WTC11 (cell line): ENCODE measurements around the gene ZNF213. TPM values are rescaled to one million over a fixed set of nuclear protein-coding genes. Genes with fewer than 3 reads are reported as not detected.

Experiments
- ATAC-seq: fragments of 200-7000 bp; cut with Tn5 transposase; 2 replicates; pipeline ENCODE4 v1.10.0; 2021; ENCODE audit warnings: mild to moderate bottlenecking, moderate library complexity
- CTCF ChIA-PET: fragments of 300-600 bp; sonication (Branson Sonifier 250); formaldehyde crosslinking; loops from one replicate; lab custom pipeline; 2021; ENCODE audit warnings: antibody characterized with exemption; lab: Charles Lee
- POLR2A ChIA-PET: fragments of 350-600 bp; sonication (Branson Sonifier 250); formaldehyde crosslinking; loops from one replicate; lab custom pipeline; 2021; ENCODE audit warnings: antibody characterized with exemption; lab: Charles Lee
- DNase-seq: peaks from one replicate; pipeline ENCODE4 v3.0.0; 2021; ENCODE audit warnings: low spot score
- H3K27ac Mint-ChIP-seq: 2 replicates; pipeline ENCODE4 v1.8.0; 2021; ENCODE audit warnings: mixed read lengths
- H3K27me3 Mint-ChIP-seq: 2 replicates; pipeline ENCODE4 v1.8.0; 2021; ENCODE audit warnings: low read depth, mild to moderate bottlenecking, moderate library complexity, mixed read lengths
- H3K36me3 Mint-ChIP-seq: 2 replicates; pipeline ENCODE4 v1.8.0; 2021; ENCODE audit warnings: mixed read lengths
- H3K4me1 Mint-ChIP-seq: 2 replicates; pipeline ENCODE4 v1.8.0; 2022; ENCODE audit warnings: mixed read lengths
- H3K4me3 Mint-ChIP-seq: 2 replicates; pipeline ENCODE4 v1.8.0; 2021; ENCODE audit warnings: mild to moderate bottlenecking, moderate library complexity, mixed read lengths
- H3K9me3 Mint-ChIP-seq: 2 replicates; pipeline ENCODE4 v1.8.0; 2021; ENCODE audit warnings: mixed read lengths
- CBFB ChIP-seq: sonication (generic); formaldehyde crosslinking; IDR thresholded peaks from 2 replicates; pipeline ENCODE4 v1.8.1; 2022; ENCODE audit warnings: mild to moderate bottlenecking, low read depth, missing genetic modification reagents
- CREM ChIP-seq: sonication (generic); formaldehyde crosslinking; IDR thresholded peaks from 2 replicates; pipeline ENCODE4 v1.8.1; 2022; ENCODE audit warnings: mild to moderate bottlenecking, missing genetic modification reagents, moderate library complexity
- EMX1 ChIP-seq: fragments of 250-450 bp; sonication (Bioruptor Pico); IDR thresholded peaks from 2 replicates; pipeline ENCODE4 v1.8.0; 2021; ENCODE audit warnings: mild to moderate bottlenecking
- HMGA2 ChIP-seq: fragments of 250-450 bp; sonication (Bioruptor Pico); IDR thresholded peaks from 2 replicates; pipeline ENCODE4 v1.4.0; 2021; ENCODE audit warnings: mild to moderate bottlenecking, moderate library complexity
- JUN ChIP-seq: sonication (generic); formaldehyde crosslinking; IDR thresholded peaks from 2 replicates; pipeline ENCODE4 v1.8.0; 2023; ENCODE audit warnings: mild to moderate bottlenecking, missing genetic modification reagents
- MXD4 ChIP-seq: fragments of 250-450 bp; sonication (Bioruptor Pico); IDR thresholded peaks from 2 replicates; pipeline ENCODE4 v1.8.0; 2021; ENCODE audit warnings: mild to moderate bottlenecking, moderate library complexity, borderline replicate concordance
- NFATC4 ChIP-seq: fragments of 250-450 bp; sonication (Bioruptor Pico); IDR thresholded peaks from 2 replicates; pipeline ENCODE4 v1.9.0; 2021; ENCODE audit warnings: mild to moderate bottlenecking
- NR3C1 ChIP-seq: sonication (generic); formaldehyde crosslinking; conservative IDR thresholded peaks from 2 replicates; pipeline ENCODE4 v1.8.1; 2023; ENCODE audit warnings: low read depth, mild to moderate bottlenecking, missing genetic modification reagents
- PRRX2 ChIP-seq: fragments of 250-450 bp; sonication (Bioruptor Pico); IDR thresholded peaks from 2 replicates; pipeline ENCODE4 v1.8.0; 2021; ENCODE audit warnings: mild to moderate bottlenecking
- RELA ChIP-seq: sonication (generic); formaldehyde crosslinking; IDR thresholded peaks from 2 replicates; pipeline ENCODE4 v1.8.1; 2022; ENCODE audit warnings: missing genetic modification reagents, mild to moderate bottlenecking, borderline replicate concordance
- SOX15 ChIP-seq: fragments of 250-450 bp; sonication (Bioruptor Pico); IDR thresholded peaks from 2 replicates; pipeline ENCODE4 v1.9.0; 2021; ENCODE audit warnings: mild to moderate bottlenecking
- TEAD4 ChIP-seq: sonication (generic); formaldehyde crosslinking; IDR thresholded peaks from 2 replicates; pipeline ENCODE4 v1.8.0; 2022; ENCODE audit warnings: mild to moderate bottlenecking, missing genetic modification reagents
- TP53 ChIP-seq: sonication (generic); formaldehyde crosslinking; IDR thresholded peaks from 2 replicates; pipeline ENCODE4 v1.8.1; 2023; ENCODE audit warnings: mild to moderate bottlenecking, missing genetic modification reagents
- ZNF232 ChIP-seq: sonication (generic); formaldehyde crosslinking; IDR thresholded peaks from 2 replicates; pipeline ENCODE4 v1.8.0; 2022; ENCODE audit warnings: mild to moderate bottlenecking, missing genetic modification reagents
- ZNF396 ChIP-seq: fragments of 250-450 bp; sonication (Bioruptor Pico); IDR thresholded peaks from 2 replicates; pipeline ENCODE4 v1.8.0; 2021; ENCODE audit warnings: mild to moderate bottlenecking, moderate library complexity, borderline replicate concordance
- total RNA-seq: library from RNA; stranded (reverse); gene quantifications from 3 replicates; pipeline ENCODE4 v1.2.3, GENCODE V29; 2021
- TF ChIP-seq, protein P1 (sequence below): sonication (generic); formaldehyde crosslinking; IDR thresholded peaks from 2 replicates; pipeline ENCODE4 v1.8.0; 2022; ENCODE audit warnings: mild to moderate bottlenecking, missing genetic modification reagents
- TF ChIP-seq, protein P2 (sequence below): sonication (generic); formaldehyde crosslinking; IDR thresholded peaks from 2 replicates; pipeline ENCODE4 v1.8.0; 2023; ENCODE audit warnings: mild to moderate bottlenecking, missing genetic modification reagents
- TF ChIP-seq, protein P3 (sequence below): fragments of 250-450 bp; sonication (Bioruptor Pico); IDR thresholded peaks from 2 replicates; pipeline ENCODE4 v1.9.0; 2021; ENCODE audit warnings: mild to moderate bottlenecking, borderline replicate concordance
- TF ChIP-seq, protein P4 (sequence below): sonication (generic); formaldehyde crosslinking; IDR thresholded peaks from 2 replicates; pipeline ENCODE4 v1.8.1; 2022; ENCODE audit warnings: missing genetic modification reagents, borderline replicate concordance
- TF ChIP-seq, protein P5 (sequence below): sonication (generic); formaldehyde crosslinking; IDR thresholded peaks from 2 replicates; pipeline ENCODE4 v1.8.0; 2022; ENCODE audit warnings: missing genetic modification reagents

Gene ZNF213
- total RNA-seq, 1 experiment from 2014 or later = 11.6 TPM

DNA sequence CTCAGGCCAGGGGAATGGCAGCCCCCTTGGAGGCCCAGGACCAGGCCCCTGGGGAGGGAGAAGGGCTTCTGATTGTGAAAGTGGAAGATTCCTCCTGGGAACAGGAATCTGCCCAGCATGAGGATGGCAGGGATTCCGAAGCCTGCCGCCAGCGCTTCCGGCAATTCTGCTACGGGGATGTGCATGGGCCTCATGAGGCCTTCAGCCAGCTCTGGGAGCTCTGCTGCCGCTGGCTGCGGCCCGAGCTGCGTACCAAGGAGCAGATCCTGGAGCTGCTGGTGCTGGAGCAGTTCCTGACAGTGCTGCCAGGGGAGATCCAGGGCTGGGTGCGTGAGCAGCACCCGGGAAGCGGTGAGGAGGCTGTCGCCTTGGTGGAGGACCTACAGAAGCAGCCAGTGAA is 2.4 kb downstream of the ZNF213 start:
- TF ChIP-seq JUN (no peak), TP53 (no peak)
- H3K4me3 Mint-ChIP-seq = no peak overlapping the region
- DNase-seq (no peak), ATAC-seq (no peak)
- POLR2A ChIA-PET = interaction anchor here (1.1 kb wide), 1 partner anchor 12 kb away, joined by 3 read pairs; no protein-coding TSS in a partner anchor
- H3K27ac Mint-ChIP-seq = no peak overlapping the region
- no peaks in the 10 kb centered on the region for H3K27me3 Mint-ChIP-seq
- peaks cover 16% of the 10 kb centered on the region for H3K4me1 Mint-ChIP-seq
- CTCF ChIA-PET = interaction anchor here (1.0 to 1.5 kb wide), 4 partner anchors 8 to 106 kb away, joined by 3 to 4 read pairs (median 3); no protein-coding TSS in a partner anchor
- peaks cover 4% of the 10 kb centered on the region; the same call in 1 of the 2 replicates for H3K36me3 Mint-ChIP-seq
- no peaks in the 10 kb centered on the region for H3K9me3 Mint-ChIP-seq

DNA sequence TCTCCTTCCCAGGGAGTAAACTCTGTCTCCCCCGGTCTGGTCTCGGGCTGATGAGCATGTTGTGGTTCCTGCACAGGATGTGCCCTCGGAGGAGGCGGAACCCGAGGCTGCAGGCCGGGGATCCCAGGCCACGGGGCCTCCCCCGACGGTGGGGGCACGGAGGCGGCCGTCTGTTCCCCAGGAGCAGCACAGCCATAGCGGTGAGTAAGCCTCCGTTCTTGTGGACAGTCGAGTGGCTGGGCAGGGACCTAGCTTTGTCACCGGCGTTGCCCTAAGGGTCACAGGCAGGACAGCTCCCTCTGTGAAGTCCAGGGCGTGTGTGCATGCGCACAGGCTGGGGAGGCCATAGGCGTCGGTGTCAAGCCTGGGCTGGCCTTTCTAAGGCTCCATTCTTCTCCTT is 3.5 kb downstream of the ZNF213 start:
- peaks cover 11% of the 10 kb centered on the region for H3K4me1 Mint-ChIP-seq
- H3K4me3 Mint-ChIP-seq = no peak overlapping the region
- ATAC-seq (no peak), DNase-seq (no peak)
- peaks cover 7% of the 10 kb centered on the region; the same call in 1 of the 2 replicates for H3K36me3 Mint-ChIP-seq
- no peak overlapping the region for H3K27ac Mint-ChIP-seq
- no peaks in the 10 kb centered on the region for H3K27me3 Mint-ChIP-seq
- ChIA-PET CTCF (interaction anchor here (1.0 to 1.2 kb wide), 2 partner anchors 9 to 12 kb away, joined by 3 to 4 read pairs; no protein-coding TSS in a partner anchor), POLR2A (no interaction called here)
- no peaks in the 10 kb centered on the region for H3K9me3 Mint-ChIP-seq
- TF ChIP-seq EMX1 (no peak), NFATC4 (CRISPR knock-in tag) (no peak), SOX15 (CRISPR knock-in tag) (no peak), ZNF396 (CRISPR knock-in tag) (no peak), CBFB (CRISPR knock-in tag) (no peak), TEAD4 (CRISPR knock-in tag) (no peak), CREM (CRISPR knock-in tag) (no peak), PRRX2 (CRISPR knock-in tag) (no peak), NR3C1 (CRISPR knock-in tag) (no peak), RELA (no peak), ZNF232 (CRISPR knock-in tag) (no peak), MXD4 (no peak), HMGA2 (CRISPR knock-in tag) (no peak)
- TF ChIP-seq, protein P1, sequence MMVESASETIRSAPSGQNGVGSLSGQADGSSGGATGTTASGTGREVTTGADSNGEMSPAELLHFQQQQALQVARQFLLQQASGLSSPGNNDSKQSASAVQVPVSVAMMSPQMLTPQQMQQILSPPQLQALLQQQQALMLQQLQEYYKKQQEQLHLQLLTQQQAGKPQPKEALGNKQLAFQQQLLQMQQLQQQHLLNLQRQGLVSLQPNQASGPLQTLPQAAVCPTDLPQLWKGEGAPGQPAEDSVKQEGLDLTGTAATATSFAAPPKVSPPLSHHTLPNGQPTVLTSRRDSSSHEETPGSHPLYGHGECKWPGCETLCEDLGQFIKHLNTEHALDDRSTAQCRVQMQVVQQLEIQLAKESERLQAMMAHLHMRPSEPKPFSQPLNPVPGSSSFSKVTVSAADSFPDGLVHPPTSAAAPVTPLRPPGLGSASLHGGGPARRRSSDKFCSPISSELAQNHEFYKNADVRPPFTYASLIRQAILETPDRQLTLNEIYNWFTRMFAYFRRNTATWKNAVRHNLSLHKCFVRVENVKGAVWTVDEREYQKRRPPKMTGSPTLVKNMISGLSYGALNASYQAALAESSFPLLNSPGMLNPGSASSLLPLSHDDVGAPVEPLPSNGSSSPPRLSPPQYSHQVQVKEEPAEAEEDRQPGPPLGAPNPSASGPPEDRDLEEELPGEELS (CRISPR knock-in tag) = no peak
- TF ChIP-seq, protein P2, sequence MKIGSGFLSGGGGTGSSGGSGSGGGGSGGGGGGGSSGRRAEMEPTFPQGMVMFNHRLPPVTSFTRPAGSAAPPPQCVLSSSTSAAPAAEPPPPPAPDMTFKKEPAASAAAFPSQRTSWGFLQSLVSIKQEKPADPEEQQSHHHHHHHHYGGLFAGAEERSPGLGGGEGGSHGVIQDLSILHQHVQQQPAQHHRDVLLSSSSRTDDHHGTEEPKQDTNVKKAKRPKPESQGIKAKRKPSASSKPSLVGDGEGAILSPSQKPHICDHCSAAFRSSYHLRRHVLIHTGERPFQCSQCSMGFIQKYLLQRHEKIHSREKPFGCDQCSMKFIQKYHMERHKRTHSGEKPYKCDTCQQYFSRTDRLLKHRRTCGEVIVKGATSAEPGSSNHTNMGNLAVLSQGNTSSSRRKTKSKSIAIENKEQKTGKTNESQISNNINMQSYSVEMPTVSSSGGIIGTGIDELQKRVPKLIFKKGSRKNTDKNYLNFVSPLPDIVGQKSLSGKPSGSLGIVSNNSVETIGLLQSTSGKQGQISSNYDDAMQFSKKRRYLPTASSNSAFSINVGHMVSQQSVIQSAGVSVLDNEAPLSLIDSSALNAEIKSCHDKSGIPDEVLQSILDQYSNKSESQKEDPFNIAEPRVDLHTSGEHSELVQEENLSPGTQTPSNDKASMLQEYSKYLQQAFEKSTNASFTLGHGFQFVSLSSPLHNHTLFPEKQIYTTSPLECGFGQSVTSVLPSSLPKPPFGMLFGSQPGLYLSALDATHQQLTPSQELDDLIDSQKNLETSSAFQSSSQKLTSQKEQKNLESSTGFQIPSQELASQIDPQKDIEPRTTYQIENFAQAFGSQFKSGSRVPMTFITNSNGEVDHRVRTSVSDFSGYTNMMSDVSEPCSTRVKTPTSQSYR (CRISPR knock-in tag) = no peak
- TF ChIP-seq, protein P3, sequence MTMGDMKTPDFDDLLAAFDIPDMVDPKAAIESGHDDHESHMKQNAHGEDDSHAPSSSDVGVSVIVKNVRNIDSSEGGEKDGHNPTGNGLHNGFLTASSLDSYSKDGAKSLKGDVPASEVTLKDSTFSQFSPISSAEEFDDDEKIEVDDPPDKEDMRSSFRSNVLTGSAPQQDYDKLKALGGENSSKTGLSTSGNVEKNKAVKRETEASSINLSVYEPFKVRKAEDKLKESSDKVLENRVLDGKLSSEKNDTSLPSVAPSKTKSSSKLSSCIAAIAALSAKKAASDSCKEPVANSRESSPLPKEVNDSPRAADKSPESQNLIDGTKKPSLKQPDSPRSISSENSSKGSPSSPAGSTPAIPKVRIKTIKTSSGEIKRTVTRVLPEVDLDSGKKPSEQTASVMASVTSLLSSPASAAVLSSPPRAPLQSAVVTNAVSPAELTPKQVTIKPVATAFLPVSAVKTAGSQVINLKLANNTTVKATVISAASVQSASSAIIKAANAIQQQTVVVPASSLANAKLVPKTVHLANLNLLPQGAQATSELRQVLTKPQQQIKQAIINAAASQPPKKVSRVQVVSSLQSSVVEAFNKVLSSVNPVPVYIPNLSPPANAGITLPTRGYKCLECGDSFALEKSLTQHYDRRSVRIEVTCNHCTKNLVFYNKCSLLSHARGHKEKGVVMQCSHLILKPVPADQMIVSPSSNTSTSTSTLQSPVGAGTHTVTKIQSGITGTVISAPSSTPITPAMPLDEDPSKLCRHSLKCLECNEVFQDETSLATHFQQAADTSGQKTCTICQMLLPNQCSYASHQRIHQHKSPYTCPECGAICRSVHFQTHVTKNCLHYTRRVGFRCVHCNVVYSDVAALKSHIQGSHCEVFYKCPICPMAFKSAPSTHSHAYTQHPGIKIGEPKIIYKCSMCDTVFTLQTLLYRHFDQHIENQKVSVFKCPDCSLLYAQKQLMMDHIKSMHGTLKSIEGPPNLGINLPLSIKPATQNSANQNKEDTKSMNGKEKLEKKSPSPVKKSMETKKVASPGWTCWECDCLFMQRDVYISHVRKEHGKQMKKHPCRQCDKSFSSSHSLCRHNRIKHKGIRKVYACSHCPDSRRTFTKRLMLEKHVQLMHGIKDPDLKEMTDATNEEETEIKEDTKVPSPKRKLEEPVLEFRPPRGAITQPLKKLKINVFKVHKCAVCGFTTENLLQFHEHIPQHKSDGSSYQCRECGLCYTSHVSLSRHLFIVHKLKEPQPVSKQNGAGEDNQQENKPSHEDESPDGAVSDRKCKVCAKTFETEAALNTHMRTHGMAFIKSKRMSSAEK (CRISPR knock-in tag) = no peak
- TF ChIP-seq, protein P4, sequence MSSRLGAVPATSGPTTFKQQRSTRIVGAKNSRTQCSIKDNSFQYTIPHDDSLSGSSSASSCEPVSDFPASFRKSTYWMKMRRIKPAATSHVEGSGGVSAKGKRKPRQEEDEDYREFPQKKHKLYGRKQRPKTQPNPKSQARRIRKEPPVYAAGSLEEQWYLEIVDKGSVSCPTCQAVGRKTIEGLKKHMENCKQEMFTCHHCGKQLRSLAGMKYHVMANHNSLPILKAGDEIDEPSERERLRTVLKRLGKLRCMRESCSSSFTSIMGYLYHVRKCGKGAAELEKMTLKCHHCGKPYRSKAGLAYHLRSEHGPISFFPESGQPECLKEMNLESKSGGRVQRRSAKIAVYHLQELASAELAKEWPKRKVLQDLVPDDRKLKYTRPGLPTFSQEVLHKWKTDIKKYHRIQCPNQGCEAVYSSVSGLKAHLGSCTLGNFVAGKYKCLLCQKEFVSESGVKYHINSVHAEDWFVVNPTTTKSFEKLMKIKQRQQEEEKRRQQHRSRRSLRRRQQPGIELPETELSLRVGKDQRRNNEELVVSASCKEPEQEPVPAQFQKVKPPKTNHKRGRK (CRISPR knock-in tag) = no peak
- TF ChIP-seq, protein P5, sequence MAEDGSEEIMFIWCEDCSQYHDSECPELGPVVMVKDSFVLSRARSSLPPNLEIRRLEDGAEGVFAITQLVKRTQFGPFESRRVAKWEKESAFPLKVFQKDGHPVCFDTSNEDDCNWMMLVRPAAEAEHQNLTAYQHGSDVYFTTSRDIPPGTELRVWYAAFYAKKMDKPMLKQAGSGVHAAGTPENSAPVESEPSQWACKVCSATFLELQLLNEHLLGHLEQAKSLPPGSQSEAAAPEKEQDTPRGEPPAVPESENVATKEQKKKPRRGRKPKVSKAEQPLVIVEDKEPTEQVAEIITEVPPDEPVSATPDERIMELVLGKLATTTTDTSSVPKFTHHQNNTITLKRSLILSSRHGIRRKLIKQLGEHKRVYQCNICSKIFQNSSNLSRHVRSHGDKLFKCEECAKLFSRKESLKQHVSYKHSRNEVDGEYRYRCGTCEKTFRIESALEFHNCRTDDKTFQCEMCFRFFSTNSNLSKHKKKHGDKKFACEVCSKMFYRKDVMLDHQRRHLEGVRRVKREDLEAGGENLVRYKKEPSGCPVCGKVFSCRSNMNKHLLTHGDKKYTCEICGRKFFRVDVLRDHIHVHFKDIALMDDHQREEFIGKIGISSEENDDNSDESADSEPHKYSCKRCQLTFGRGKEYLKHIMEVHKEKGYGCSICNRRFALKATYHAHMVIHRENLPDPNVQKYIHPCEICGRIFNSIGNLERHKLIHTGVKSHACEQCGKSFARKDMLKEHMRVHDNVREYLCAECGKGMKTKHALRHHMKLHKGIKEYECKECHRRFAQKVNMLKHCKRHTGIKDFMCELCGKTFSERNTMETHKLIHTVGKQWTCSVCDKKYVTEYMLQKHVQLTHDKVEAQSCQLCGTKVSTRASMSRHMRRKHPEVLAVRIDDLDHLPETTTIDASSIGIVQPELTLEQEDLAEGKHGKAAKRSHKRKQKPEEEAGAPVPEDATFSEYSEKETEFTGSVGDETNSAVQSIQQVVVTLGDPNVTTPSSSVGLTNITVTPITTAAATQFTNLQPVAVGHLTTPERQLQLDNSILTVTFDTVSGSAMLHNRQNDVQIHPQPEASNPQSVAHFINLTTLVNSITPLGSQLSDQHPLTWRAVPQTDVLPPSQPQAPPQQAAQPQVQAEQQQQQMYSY = no peak
